IPS-15b (cell line): ENCODE results near the gene DEPDC5.

ENCODE experiments used
- H3K27me3 ChIP-seq: one replicate; pipeline ENCODE4 v1.6.1; 2013; ENCODE audit warnings: low read length; ENCODE audit not compliant: control insufficient read depth, insufficient read depth
- H3K36me3 ChIP-seq: one replicate; pipeline ENCODE4 v1.6.1; 2013; ENCODE audit warnings: low read length; ENCODE audit not compliant: control insufficient read depth, insufficient read depth
- H3K4me1 ChIP-seq: one replicate; pipeline ENCODE4 v1.6.1; 2013; ENCODE audit warnings: mild to moderate bottlenecking, low read length; ENCODE audit not compliant: control insufficient read depth, insufficient read depth
- H3K4me3 ChIP-seq: one replicate; pipeline ENCODE4 v1.5.1; 2013; ENCODE audit warnings: low read depth, low read length
- H3K9ac ChIP-seq: one replicate; pipeline ENCODE4 v1.6.1; 2013; ENCODE audit warnings: low read depth, mild to moderate bottlenecking, low read length
- H3K9me3 ChIP-seq: one replicate; pipeline ENCODE4 v1.6.1; 2013; ENCODE audit warnings: mild to moderate bottlenecking, low read length; ENCODE audit not compliant: control insufficient read depth, insufficient read depth

Gene DEPDC5

GRCh38 chr22:31906086-31906485 is 152.3 kb downstream of the DEPDC5 start:
- H3K27me3 ChIP-seq = no peaks in the 10 kb centered on the region
- H3K9me3 ChIP-seq = no peaks in the 10 kb centered on the region
- H3K36me3 ChIP-seq = peaks cover 12% of the 10 kb centered on the region
- no peak overlapping the region for H3K9ac ChIP-seq
- H3K4me3 ChIP-seq = no peak overlapping the region
- no peaks in the 10 kb centered on the region for H3K4me1 ChIP-seq

- H3K4me3 ChIP-seq = no peak overlapping the region
- no peaks in the 10 kb centered on the region for H3K9me3 ChIP-seq
- peaks cover 9% of the 10 kb centered on the region for H3K36me3 ChIP-seq
- no peaks in the 10 kb centered on the region for H3K27me3 ChIP-seq
- no peak overlapping the region for H3K9ac ChIP-seq
- H3K4me1 ChIP-seq = no peaks in the 10 kb centered on the region
Measured at GRCh38 chr22:31906569-31906968, 152.8 kb downstream of the DEPDC5 start.

DNA sequence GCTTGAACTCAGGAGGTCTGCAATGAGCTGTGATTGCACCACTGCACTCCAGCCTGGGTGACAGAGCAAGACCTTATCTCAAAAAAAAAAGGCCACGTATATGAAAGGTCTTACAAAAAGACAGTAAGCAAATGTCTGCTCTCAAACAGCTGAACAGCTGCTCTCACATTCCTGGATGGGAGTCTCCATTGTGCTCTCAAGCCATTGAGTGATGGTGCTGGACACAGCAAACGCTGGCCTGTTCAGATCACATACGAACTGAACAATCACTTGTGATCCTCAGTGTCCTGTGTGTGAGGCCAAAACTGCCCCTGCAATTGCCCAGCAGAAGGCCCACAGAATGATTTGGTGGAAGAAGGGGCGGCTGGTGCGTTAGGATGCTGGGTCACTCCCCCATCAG is 156.2 kb downstream of the DEPDC5 start:
- Histone ChIP-seq H3K27me3 (no peaks in the 10 kb centered on the region), H3K9ac (no peak overlapping the region), H3K4me3 (no peak overlapping the region), H3K9me3 (no peaks in the 10 kb centered on the region), H3K36me3 (peaks cover 9% of the 10 kb centered on the region), H3K4me1 (no peaks in the 10 kb centered on the region)

- Histone ChIP-seq H3K9ac (no peak overlapping the region), H3K36me3 (peaks cover 5% of the 10 kb centered on the region), H3K4me1 (no peaks in the 10 kb centered on the region), H3K4me3 (no peak overlapping the region), H3K27me3 (no peaks in the 10 kb centered on the region), H3K9me3 (no peaks in the 10 kb centered on the region)
Measured at GRCh38 chr22:31911565-31912406, 158.0 kb downstream of the DEPDC5 start.

GRCh38 chr22:31912407-31912743 is 158.6 kb downstream of the DEPDC5 start:
- no peaks in the 10 kb centered on the region for H3K27me3 ChIP-seq
- no peak overlapping the region for H3K4me3 ChIP-seq
- H3K9ac ChIP-seq = no peak overlapping the region
- no peaks in the 10 kb centered on the region for H3K4me1 ChIP-seq
- no peaks in the 10 kb centered on the region for H3K9me3 ChIP-seq
- H3K36me3 ChIP-seq = peaks cover 5% of the 10 kb centered on the region

DNA sequence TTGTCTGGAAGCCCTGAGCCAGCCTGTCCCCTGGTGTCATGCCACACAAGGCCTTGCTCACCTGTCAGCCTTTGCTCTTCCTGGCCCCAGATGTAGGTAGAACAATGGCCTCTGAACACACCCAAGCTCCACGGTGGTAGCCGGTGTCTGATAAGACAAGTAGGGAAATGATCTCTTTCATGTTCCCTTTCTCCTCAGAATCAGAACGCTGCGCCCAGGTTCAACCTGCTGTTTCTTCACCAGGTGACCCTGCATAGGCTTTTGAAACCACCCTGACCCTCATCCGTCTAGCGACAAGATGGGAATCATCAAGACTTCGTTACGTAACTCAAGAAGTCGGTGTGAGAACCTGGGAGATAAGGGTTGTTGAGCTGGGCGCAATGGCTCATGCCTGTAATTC is 161.8 kb downstream of the DEPDC5 start:
- H3K4me1 ChIP-seq = no peaks in the 10 kb centered on the region

DNA sequence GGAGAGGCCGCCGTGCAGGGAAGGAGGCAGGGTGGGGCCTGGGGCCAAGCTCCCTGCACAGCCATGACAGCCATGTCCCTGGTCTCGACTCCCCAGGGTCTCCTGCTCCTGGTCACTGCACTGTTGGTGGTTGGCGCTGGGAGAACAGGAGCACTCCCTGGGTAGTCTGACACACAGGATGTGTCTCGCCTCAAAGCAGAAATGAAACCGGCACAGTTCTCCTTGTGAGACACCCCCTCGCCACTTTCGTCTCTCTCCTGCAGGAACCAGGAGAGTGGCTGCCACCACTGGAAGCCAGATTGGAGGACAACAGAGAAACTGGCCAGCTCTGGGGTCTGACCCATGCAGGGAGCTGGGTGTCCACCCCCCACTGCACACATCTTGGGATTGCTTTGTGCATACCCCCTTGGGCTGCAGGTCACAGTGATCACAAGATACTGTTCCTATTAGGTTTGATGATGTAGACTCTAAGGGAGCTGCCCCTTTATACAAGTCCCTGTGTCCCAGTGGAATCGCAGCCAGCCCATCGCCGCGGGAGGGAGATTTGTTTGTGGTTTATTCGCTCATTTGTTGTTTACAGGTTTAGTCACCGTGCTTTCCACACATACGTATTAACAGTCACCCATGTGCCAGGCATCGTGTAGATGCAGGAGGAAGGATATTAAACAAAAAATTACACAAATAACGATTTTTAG is 163.6 kb downstream of the DEPDC5 start:
- Histone ChIP-seq H3K4me1 (no peaks in the 10 kb centered on the region), H3K9me3 (no peaks in the 10 kb centered on the region), H3K27me3 (no peaks in the 10 kb centered on the region), H3K9ac (no peak overlapping the region), H3K4me3 (no peak overlapping the region), H3K36me3 (no peaks in the 10 kb centered on the region)

More for the DNA sequence above, 161.8 kb downstream of the DEPDC5 start:
- Histone ChIP-seq H3K4me3 (no peak overlapping the region), H3K36me3 (no peaks in the 10 kb centered on the region), H3K9me3 (no peaks in the 10 kb centered on the region), H3K27me3 (no peaks in the 10 kb centered on the region), H3K9ac (no peak overlapping the region)

DNA sequence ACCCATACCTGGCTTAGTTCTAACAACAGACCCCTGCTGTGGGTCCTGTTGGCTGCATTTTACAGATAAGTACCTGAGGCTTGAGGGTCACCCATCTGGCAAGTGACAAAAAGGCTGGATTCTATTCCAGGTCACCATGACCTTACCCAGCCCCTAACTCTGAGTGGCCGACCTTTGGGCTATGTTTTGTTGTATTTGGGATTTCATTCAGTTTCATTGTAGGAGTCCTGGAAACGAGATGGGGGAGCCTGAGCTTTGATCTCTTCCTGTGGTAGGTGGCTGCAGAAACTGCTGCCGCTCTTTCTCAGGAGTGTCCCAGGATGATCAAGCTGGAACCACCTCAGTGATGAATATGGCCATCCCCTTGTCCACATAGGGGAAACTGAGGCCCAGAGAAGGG is 165.9 kb downstream of the DEPDC5 start:
- Histone ChIP-seq H3K36me3 (no peaks in the 10 kb centered on the region), H3K4me1 (no peaks in the 10 kb centered on the region), H3K27me3 (no peaks in the 10 kb centered on the region), H3K9me3 (no peaks in the 10 kb centered on the region), H3K9ac (no peak overlapping the region), H3K4me3 (no peak overlapping the region)

- no peaks in the 10 kb centered on the region for H3K27me3 ChIP-seq
- no peaks in the 10 kb centered on the region for H3K9me3 ChIP-seq
- no peak overlapping the region for H3K9ac ChIP-seq
- H3K4me1 ChIP-seq = no peaks in the 10 kb centered on the region
- no peak overlapping the region for H3K4me3 ChIP-seq
- no peaks in the 10 kb centered on the region for H3K36me3 ChIP-seq
Measured at GRCh38 chr22:31920306-31920705, 166.5 kb downstream of the DEPDC5 start.

DNA sequence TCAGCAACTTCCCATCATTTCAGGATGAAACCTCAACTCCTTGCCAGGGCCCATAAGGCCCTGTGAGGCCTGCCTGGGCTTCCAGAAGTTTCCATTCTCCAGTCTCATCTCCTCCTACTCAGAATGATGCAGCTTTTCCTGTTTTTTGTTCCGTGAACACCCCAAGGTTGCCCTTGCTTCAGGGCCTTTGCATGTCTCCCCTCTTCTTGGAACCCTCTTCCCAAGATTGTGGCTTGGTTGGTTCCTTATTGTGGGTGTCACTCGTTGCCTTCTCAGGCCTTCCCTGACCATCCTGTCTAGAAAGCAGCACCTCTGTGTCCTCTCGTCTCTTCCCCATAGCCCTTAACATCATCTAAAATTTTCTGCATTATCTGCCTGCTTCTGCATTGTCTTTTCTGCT is 167.3 kb downstream of the DEPDC5 start:
- Histone ChIP-seq H3K36me3 (no peaks in the 10 kb centered on the region), H3K9ac (no peak overlapping the region), H3K4me1 (no peaks in the 10 kb centered on the region), H3K27me3 (no peaks in the 10 kb centered on the region), H3K4me3 (no peak overlapping the region), H3K9me3 (no peaks in the 10 kb centered on the region)

GRCh38 chr22:31922534-31922933 is 168.7 kb downstream of the DEPDC5 start:
- no peak overlapping the region for H3K9ac ChIP-seq
- no peak overlapping the region for H3K4me3 ChIP-seq
- no peaks in the 10 kb centered on the region for H3K36me3 ChIP-seq
- no peaks in the 10 kb centered on the region for H3K27me3 ChIP-seq
- peaks cover 2% of the 10 kb centered on the region for H3K4me1 ChIP-seq
- no peaks in the 10 kb centered on the region for H3K9me3 ChIP-seq

- H3K27me3 ChIP-seq = no peaks in the 10 kb centered on the region
- no peak overlapping the region for H3K4me3 ChIP-seq
- H3K9ac ChIP-seq = no peak overlapping the region
- peaks cover 2% of the 10 kb centered on the region for H3K4me1 ChIP-seq
- no peaks in the 10 kb centered on the region for H3K36me3 ChIP-seq
- no peaks in the 10 kb centered on the region for H3K9me3 ChIP-seq
Measured at GRCh38 chr22:31923136-31923535, 169.3 kb downstream of the DEPDC5 start.
